HT1080 (cell line): ENCODE results near the gene TMIGD1. TPM values are rescaled to one million over a fixed set of nuclear protein-coding genes. Genes with fewer than 3 reads are reported as not detected.
A peak's percentile ranks its signal among the peaks of the same experiment; 100 is the strongest.

Source experiments
- DNase-seq: peaks from one replicate; pipeline ENCODE4 v3.0.0-alpha.2; 2015; ENCODE audit warnings: low read depth
- small RNA-seq: library from RNA; depleted of rRNA; stranded (forward); fragments of <200 nt; gene quantifications from one replicate; pipeline ENCODE3, GENCODE V24; 2014
- total RNA-seq: library from RNA; depleted of rRNA; stranded (reverse); fragments of >200 nt; shearing (Covaris generic); gene quantifications from 2 replicates; pipeline ENCODE4 v1.2.3, GENCODE V29; 2014; rRNA removed

TMIGD1 gene
- total RNA-seq, 1 experiment from 2014 or later = not detected

DNA sequence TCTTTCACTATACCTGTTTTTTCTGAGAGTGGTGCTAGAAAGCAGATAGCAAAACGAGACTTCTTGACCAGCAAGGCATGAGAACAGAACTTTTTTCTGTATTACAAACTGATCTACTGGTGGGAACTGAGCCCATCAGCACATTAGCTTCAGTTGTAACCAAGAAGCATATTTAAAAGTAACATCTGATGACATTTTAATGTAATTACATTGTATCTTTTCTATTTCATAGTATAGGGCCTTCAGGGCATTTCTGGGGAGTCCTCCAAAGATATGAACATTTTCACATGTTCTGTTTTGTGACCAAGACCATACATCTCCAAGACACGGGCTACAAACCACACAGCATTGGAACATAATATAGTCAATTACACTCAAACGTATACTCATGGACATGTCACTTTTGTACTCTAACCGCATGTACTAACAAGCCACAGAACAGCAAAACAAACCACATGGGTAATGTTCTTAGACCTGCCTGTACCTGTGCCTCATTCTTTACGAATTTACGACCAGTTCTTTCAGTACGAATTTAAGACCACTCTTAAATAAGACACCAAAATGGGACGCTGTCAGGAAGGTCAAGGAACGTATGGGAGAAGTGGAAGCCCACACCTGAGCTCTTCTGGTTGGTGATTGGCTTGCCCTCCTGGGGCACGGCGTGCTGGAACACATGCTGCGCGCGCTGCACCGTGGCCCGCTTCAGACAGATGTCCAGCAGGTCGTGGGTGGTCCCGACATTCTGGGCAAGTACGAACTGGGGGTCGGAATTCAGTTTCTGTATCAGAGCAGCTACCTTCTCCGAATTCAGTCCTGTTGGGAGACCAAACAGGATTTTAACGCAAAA, 42.9 kb downstream of the TMIGD1 start:
- peak; percentile 47 for DNase-seq

DNA sequence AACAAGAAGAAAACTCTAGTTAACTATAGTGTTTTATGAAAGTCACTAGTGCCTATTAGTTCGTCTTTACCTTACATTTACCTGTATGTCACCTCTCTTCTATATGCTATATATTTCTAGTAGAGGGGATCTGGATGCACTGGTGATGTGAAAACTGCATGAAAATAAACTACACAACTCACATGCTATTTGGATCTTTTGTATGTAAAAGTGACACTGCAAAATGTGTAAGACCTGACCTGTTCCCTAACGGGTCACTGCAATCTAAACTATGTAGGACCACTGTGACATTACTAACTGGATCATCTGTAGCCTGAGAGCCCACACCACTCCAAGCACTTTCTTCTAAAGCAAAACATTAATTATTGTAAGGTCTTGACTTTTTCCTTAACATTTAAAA, 43.8 kb downstream of the TMIGD1 start:
- no peak for DNase-seq

DNA sequence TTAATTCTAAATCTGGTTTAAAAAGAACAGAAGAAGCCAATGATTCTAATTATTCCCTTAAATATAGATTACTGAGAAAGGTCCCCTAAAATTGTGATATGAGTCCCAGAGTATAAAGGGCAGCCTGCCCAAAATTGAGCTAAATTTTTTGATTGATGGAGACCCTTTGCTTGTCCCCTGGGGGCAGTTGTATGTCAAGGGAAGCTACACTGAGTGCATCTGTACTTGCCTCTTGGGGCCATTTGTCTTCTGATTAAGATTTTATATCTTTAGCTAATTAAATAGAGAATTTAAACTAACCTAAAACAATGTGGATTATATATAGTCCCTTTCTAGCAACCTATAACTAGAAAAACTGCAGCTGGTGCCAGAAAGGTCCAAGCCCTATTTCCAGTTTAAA, 54.7 kb downstream of the TMIGD1 start:
- no peak for DNase-seq

DNA sequence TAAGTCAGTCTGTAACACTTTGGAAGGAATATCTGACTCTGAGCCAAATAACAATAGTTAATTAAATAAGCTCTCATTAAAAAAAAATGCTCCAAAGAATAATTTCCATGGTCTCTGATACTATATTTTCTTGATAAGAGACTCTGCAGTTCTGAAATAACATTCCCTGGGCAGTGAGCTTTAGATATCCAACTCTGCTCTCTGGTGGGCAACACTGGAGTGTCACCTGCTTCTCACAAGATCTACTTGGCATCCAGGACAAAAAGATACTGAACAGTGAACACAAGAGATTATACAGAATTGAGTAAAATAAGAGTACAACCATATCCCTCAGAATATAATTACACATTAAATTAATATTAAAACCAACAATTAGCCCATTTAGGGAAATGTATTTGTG, 55.8 kb downstream of the TMIGD1 start:
- no peak for DNase-seq

DNA sequence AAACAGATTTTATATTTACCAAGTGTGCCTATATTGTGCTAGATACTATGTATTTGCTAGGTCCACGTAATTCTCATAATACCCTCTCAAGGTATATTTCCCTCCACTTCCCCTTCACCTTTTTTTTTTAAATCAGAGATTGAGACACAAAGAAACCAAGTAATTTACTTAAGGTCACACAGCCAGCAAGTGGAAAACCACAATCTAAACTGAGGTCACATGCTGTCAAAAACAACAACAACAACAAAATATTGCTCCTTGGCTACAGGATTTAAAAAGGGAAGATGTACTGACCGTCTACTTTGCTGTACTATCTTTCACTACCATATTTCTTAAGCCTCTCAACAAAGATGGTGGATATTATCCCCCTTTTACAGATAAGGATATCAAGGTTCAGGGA, 57.9 kb downstream of the TMIGD1 start:
- no peak for DNase-seq

DNA sequence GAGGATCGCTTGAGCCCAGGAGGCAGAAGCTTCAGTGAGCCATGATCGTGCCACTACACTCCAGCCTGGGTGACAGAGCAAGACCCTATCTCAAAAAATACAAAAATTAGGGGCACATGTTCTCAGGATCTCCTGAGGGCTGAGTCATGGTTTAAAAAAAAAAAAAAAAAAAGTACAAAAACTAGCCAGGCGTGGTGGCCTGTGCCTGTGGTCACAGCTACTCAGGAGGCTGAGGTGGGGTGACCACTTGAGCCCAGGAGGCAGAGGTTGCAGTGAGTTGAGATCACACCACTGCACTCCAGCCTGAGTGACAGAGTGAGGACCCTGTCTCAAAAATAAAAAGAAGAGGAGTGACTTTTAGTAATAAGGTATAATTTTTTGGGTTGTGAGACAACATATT, 59.0 kb downstream of the TMIGD1 start:
- peak; percentile 11 for DNase-seq

DNA sequence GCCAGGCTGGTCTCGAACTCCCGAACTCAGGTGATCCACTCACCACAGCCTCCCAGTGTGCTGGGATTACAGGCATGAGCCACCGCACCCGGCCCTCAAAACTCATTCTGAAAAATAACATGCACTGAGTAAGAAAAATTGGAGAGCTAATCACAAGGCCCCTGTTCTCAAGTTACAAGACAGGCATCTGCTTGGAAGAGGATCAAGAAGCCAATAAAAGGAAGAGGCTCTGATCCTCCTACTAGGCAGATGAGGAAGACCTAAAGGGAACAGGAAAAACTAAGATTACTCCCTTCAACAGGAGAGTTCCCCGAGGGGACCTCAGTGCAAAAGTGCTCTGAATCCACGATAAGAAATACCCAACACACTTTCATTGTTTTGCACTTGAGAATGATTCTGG, 60.5 kb downstream of the TMIGD1 start:
- DNase-seq = no peak

DNA sequence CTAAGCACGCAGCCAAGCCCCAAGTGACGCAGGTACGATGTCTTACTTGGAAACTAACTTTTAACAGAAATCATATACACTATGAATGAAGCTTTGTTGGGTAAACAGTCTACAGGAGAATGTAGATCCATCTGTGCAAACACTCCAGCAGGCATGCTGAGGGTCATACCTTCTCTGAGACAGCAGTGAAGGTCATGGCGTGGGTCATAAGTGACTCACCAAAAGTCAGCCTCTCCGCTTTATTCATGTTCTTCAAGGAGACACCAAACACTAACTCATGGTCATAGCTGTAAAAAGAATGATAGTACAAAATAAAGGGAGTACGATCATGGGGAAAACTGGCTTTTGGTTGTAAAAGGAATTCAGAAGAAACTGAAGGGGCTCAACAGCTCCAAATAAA, 62.8 kb downstream of the TMIGD1 start:
- DNase-seq = peak; percentile 50

DNA sequence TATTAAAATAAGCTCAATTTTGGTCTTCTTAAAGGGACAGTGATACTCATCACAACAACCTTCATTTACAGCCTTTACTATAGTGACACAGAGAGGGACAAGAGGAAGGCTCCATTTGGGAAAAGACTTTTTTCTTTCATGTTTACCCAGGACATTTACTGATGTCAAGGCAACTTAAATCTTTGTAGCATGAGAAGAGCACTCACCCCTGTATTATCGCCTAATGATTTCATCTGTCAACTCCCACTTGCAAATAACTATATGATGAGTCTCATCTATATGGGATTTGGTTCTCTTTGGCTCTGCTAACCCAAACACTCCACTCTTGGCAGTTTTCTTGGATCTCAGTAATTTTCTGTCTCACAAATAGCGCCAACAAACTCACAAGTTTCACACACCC, 66.2 kb downstream of the TMIGD1 start:
- no peak for DNase-seq

Small RNAs within 50 kb of the gene (small RNA-seq; reads per million reads assigned to genes)
- gene RF00019 (not detected), gene RNU6-1267P (not detected), gene RNU6-990P (not detected)

Other genes with a start within 250 kb of the TMIGD1 start
- gene NSRP1, start 217.2 kb downstream of the TMIGD1 start, total RNA-seq = 8.1 and 14.1 TPM in 2 replicates
- not detected in 2 replicates for gene SLC6A4, start 98.4 kb downstream of the TMIGD1 start, total RNA-seq
- 32.7 and 53.8 TPM in 2 replicates for gene BLMH, start 42.1 kb downstream of the TMIGD1 start, total RNA-seq
- gene CPD, start 44.9 kb upstream of the TMIGD1 start, total RNA-seq = 30.8 and 55.9 TPM in 2 replicates
- 20.8 and 27.4 TPM in 2 replicates for gene GOSR1, start 143.4 kb upstream of the TMIGD1 start, total RNA-seq